Ishikawa (cell line): ENCODE results near the gene LETMD1.

Experiments
- CEBPB ChIP-seq: IDR thresholded peaks from 2 replicates; pipeline ENCODE4 v1.6.1; 2012
- CREB1 ChIP-seq: IDR thresholded peaks from 2 replicates; pipeline ENCODE4 v1.6.1; 2012; ENCODE audit warnings: low read depth
- EGR1 ChIP-seq: IDR thresholded peaks from 2 replicates; pipeline ENCODE4 v1.6.1; 2012
- EP300 ChIP-seq: IDR thresholded peaks from 2 replicates; pipeline ENCODE4 v1.6.1; 2012; ENCODE audit warnings: borderline replicate concordance
- FOXM1 ChIP-seq: IDR thresholded peaks from 2 replicates; pipeline ENCODE4 v1.6.1; 2012; ENCODE audit warnings: low read depth, borderline replicate concordance
- NFIC ChIP-seq: IDR thresholded peaks from 2 replicates; pipeline ENCODE4 v1.6.1; 2012
- RAD21 ChIP-seq: IDR thresholded peaks from 2 replicates; pipeline ENCODE4 v1.6.1; 2012; ENCODE audit warnings: low read depth
- TAF1 ChIP-seq: IDR thresholded peaks from 2 replicates; pipeline ENCODE4 v1.6.1; 2012; ENCODE audit warnings: low read depth, mild to moderate bottlenecking
- TCF12 ChIP-seq: IDR thresholded peaks from 2 replicates; pipeline ENCODE4 v1.6.1; 2012; ENCODE audit warnings: low read depth
- TEAD4 ChIP-seq: IDR thresholded peaks from 2 replicates; pipeline ENCODE4 v1.6.1; 2012
- YY1 ChIP-seq: IDR thresholded peaks from 2 replicates; pipeline ENCODE4 v1.6.1; 2012; ENCODE audit warnings: low read depth
- ZBTB7A ChIP-seq: IDR thresholded peaks from 2 replicates; pipeline ENCODE4 v1.6.1; 2012; ENCODE audit warnings: low read depth
- TF ChIP-seq, protein P1 (sequence below): IDR thresholded peaks from 2 replicates; pipeline ENCODE4 v1.6.1; 2012
- TF ChIP-seq, protein P2 (sequence below): IDR thresholded peaks from 2 replicates; pipeline ENCODE4 v1.6.1; 2012
- TF ChIP-seq, protein P3 (sequence below): IDR thresholded peaks from 2 replicates; pipeline ENCODE4 v1.6.1; 2012; ENCODE audit warnings: low read depth, mild to moderate bottlenecking

Gene LETMD1

DNA sequence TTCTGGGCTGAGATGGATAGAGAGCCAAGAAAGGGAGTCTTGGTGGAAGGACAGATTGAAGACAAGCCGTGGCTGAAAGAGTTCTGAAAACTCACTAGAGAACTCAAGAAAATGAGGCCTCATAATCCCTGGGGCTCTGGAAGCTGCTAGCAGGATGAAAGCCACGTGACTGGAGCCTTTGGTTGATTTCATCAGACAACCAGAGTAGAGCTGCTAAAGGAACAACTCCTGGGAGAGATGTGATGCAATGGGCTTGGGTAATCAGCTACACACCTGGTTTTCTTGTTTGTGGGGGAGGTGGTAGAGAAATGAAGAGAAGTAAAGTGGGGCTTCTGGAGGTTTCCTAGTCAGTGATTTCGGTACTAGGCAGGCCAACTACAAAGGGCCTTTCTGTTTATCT is 21.9 kb downstream of the LETMD1 start:
- TF ChIP-seq TEAD4, result no peak
- TF ChIP-seq CREB1, result no peak
- no peak for TF ChIP-seq YY1
- no peak for TF ChIP-seq ZBTB7A

DNA sequence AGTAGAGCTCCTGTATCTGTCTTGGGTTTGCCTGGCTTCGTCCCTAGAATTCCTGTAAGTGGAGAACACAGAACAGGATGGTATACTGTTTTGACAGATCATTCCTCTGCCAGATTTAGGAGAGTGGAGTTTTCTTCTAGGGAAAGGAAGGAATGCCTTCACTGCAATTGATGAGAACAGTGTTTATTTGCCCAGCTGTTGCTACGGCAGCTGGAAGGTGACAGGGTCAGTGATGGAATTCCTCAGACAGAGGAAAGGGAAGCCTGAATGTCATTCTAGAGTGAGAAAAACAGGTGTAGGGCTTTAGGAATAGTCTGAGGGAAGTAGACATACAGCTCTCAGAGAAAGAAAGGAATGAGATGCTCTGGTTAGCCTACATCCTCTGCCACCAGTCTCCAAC is 23.5 kb downstream of the LETMD1 start:
- TF ChIP-seq NFIC, result no peak
- TF ChIP-seq, protein P1, sequence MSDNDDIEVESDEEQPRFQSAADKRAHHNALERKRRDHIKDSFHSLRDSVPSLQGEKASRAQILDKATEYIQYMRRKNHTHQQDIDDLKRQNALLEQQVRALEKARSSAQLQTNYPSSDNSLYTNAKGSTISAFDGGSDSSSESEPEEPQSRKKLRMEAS, result no peak
- TF ChIP-seq YY1, result no peak
- no peak for TF ChIP-seq TAF1
- TF ChIP-seq EGR1, result no peak
- no peak for TF ChIP-seq ZBTB7A
- TF ChIP-seq RAD21, result no peak
- no peak for TF ChIP-seq CEBPB
- TF ChIP-seq, protein P2, sequence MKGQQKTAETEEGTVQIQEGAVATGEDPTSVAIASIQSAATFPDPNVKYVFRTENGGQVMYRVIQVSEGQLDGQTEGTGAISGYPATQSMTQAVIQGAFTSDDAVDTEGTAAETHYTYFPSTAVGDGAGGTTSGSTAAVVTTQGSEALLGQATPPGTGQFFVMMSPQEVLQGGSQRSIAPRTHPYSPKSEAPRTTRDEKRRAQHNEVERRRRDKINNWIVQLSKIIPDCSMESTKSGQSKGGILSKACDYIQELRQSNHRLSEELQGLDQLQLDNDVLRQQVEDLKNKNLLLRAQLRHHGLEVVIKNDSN, result no peak
- TF ChIP-seq FOXM1, result no peak
- TF ChIP-seq TCF12, result no peak
- no peak for TF ChIP-seq TEAD4
- no peak for TF ChIP-seq EP300
- no peak for TF ChIP-seq CREB1

DNA sequence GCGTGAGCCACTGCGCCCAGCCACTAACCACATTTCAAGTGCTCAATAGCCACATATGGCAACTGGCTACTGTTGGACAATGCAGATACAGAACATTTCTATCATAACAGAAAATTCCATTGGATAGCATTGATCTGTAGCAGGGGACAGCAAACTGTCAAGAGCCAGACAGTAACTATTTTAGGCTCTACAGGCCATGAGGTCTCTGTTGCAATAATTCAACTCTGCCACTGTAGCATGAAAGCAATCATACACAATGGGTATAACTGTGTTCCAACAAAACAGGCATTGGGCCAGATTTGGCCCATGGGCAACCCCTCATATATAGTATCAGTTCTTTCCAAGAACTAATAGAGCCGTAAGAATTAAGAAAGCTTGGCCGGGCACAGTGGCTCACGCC is 27.3 kb downstream of the LETMD1 start:
- TF ChIP-seq TEAD4 (no peak), TCF12 (no peak), YY1 (no peak), ZBTB7A (no peak)
- TF ChIP-seq, protein P3, sequence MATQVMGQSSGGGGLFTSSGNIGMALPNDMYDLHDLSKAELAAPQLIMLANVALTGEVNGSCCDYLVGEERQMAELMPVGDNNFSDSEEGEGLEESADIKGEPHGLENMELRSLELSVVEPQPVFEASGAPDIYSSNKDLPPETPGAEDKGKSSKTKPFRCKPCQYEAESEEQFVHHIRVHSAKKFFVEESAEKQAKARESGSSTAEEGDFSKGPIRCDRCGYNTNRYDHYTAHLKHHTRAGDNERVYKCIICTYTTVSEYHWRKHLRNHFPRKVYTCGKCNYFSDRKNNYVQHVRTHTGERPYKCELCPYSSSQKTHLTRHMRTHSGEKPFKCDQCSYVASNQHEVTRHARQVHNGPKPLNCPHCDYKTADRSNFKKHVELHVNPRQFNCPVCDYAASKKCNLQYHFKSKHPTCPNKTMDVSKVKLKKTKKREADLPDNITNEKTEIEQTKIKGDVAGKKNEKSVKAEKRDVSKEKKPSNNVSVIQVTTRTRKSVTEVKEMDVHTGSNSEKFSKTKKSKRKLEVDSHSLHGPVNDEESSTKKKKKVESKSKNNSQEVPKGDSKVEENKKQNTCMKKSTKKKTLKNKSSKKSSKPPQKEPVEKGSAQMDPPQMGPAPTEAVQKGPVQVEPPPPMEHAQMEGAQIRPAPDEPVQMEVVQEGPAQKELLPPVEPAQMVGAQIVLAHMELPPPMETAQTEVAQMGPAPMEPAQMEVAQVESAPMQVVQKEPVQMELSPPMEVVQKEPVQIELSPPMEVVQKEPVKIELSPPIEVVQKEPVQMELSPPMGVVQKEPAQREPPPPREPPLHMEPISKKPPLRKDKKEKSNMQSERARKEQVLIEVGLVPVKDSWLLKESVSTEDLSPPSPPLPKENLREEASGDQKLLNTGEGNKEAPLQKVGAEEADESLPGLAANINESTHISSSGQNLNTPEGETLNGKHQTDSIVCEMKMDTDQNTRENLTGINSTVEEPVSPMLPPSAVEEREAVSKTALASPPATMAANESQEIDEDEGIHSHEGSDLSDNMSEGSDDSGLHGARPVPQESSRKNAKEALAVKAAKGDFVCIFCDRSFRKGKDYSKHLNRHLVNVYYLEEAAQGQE, result no peak

DNA sequence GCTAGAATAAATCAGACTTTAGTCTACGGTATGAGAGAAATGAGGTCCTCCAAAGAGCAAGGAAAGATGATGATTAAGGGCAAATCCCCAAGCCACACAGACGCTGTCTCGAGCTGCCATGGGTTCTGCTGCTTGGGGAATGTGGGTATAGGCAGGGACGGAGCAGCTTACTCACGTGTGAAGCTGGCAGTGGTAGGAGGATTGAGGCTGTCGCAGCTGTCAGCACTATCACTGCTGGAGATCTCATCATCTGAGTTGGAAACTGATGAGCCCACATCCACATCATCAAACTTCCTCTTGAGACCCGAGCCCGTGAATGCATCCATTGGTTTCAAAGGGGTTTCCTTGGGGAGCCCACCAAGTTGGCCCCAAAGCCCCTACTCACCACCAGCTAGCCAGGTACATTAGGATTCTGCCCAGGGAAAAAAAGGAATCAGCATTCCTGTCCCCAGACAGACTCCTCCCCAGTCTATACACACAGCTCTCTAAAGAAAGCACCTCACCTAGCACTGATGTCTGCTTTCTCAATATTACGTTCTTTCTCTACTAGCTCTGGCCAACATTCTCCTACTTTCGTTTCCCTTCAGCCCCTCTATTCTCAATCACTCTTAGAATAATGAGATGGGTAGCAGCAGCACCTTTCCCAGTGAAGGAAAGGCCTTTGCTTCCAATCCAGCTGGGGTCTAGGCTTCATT is 28.3 kb downstream of the LETMD1 start:
- TF ChIP-seq, protein P3, result no peak
- TF ChIP-seq, protein P2, result no peak

DNA sequence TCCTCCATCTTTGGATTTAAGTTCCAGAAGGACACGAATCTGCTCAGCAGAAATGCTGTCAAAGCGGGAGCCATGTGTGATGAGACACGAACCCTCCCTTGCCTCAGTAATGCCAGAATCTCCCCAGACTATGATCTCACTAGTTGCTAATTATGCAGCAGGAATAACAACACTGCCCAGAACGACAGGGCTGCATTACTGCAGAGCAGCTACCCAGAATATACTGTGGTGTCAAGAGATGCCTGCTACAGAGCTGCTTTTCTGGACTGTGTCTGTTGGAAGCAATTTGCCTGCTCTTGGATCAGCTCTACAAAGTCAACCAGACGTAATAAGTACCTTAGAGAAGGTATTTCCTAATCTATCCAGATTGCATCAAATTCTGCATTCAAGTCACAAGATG is 29.8 kb downstream of the LETMD1 start:
- TF ChIP-seq ZBTB7A, result no peak
- TF ChIP-seq CREB1, result no peak
- no peak for TF ChIP-seq TEAD4
- TF ChIP-seq FOXM1, result no peak
- TF ChIP-seq, protein P3, result no peak
- TF ChIP-seq YY1, result no peak
- no peak for TF ChIP-seq CEBPB
- TF ChIP-seq, protein P2, result no peak

DNA sequence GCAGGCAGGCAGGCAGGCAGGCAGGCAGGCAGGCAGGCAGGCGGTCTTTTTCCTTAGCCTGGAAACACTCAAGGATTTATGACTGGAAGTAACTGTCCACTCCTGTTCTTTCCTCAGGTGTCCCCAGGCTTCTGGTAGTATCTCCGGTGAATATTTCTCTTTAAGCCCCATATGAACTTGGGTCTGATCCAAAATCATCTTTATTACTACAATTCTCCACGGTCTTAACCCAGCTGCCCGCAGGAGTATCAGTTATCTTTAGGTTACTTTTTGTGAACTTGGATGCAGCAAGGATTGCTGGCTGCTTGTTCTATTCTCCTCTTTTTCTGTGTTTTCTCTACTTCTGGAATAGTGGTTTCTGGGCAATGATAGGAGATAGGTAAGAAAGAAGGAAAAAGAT is 32.0 kb downstream of the LETMD1 start:
- TF ChIP-seq, protein P3, result no peak
- TF ChIP-seq, protein P1, result no peak
- TF ChIP-seq EGR1 (no peak), NFIC (no peak), FOXM1 (no peak), ZBTB7A (no peak)
- TF ChIP-seq, protein P2, result no peak
